ENCODE measurements around the gene FGF4. TPM values are rescaled to one million over a fixed set of nuclear protein-coding genes. Genes with fewer than 3 reads are reported as not detected.

Gene FGF4
- polyA plus RNA-seq, 1 donor from 2014 or later, result not detected

- no peaks in the 10 kb centered on the region for H3K36me3 Mint-ChIP-seq
- H3K9me3 Mint-ChIP-seq, result peaks cover 0 to 2% (median 0%) of the 10 kb centered on the region in 3 donors
- no peak overlapping the region for H3K27ac Mint-ChIP-seq
- H3K27me3 Mint-ChIP-seq, result no peaks in the 10 kb centered on the region
- H3K4me1 Mint-ChIP-seq, result no peaks in the 10 kb centered on the region
- peak overlapping the region in 1 of 4 donors; percentile 28 for H3K4me3 Mint-ChIP-seq
These were observed 24.0 kb upstream of the FGF4 start for GRCh38 chr11:69799097-69799496.

GRCh38 chr11:69797737-69798528 is 22.8 kb upstream of the FGF4 start:
- Mint-ChIP-seq H3K4me3 (no peak overlapping the region), H3K27ac (no peak overlapping the region), H3K27me3 (peaks cover 2% of the 10 kb centered on the region), H3K4me1 (no peaks in the 10 kb centered on the region), H3K9me3 (peaks cover 0 to 4% (median 2%) of the 10 kb centered on the region in 3 donors), H3K36me3 (no peaks in the 10 kb centered on the region)

- Mint-ChIP-seq H3K4me1 (no peaks in the 10 kb centered on the region), H3K9me3 (peaks cover 0 to 4% (median 2%) of the 10 kb centered on the region in 3 donors), H3K4me3 (no peak overlapping the region), H3K36me3 (no peaks in the 10 kb centered on the region), H3K27me3 (peaks cover 2% of the 10 kb centered on the region), H3K27ac (no peak overlapping the region)
These were observed 22.0 kb upstream of the FGF4 start for GRCh38 chr11:69797156-69797555.

- no peak overlapping the region for H3K27ac Mint-ChIP-seq
- H3K4me1 Mint-ChIP-seq, result no peaks in the 10 kb centered on the region
- H3K36me3 Mint-ChIP-seq, result no peaks in the 10 kb centered on the region
- peaks cover 2% of the 10 kb centered on the region for H3K27me3 Mint-ChIP-seq
- no peak overlapping the region for H3K4me3 Mint-ChIP-seq
- peaks cover 0 to 4% (median 2%) of the 10 kb centered on the region in 3 donors for H3K9me3 Mint-ChIP-seq
These were observed 20.9 kb upstream of the FGF4 start for GRCh38 chr11:69796063-69796462.

- peaks cover 7% of the 10 kb centered on the region for H3K27me3 Mint-ChIP-seq
- H3K27ac Mint-ChIP-seq, result no peak overlapping the region
- H3K36me3 Mint-ChIP-seq, result no peaks in the 10 kb centered on the region
- no peaks in the 10 kb centered on the region for H3K4me1 Mint-ChIP-seq
- no peak overlapping the region for H3K4me3 Mint-ChIP-seq
- peaks cover 0 to 4% (median 0%) of the 10 kb centered on the region in 3 donors for H3K9me3 Mint-ChIP-seq
These were observed 16.4 kb upstream of the FGF4 start for GRCh38 chr11:69791276-69792180.

GRCh38 chr11:69788956-69789355 is 13.8 kb upstream of the FGF4 start:
- no peaks in the 10 kb centered on the region for H3K4me1 Mint-ChIP-seq
- peaks cover 0 to 4% (median 0%) of the 10 kb centered on the region in 3 donors for H3K9me3 Mint-ChIP-seq
- H3K27me3 Mint-ChIP-seq, result peaks cover 7% of the 10 kb centered on the region
- H3K36me3 Mint-ChIP-seq, result no peaks in the 10 kb centered on the region
- no peak overlapping the region for H3K27ac Mint-ChIP-seq
- no peak overlapping the region for H3K4me3 Mint-ChIP-seq

- Mint-ChIP-seq H3K27ac (no peak overlapping the region), H3K4me1 (no peaks in the 10 kb centered on the region), H3K27me3 (peaks cover 5% of the 10 kb centered on the region), H3K36me3 (no peaks in the 10 kb centered on the region), H3K9me3 (no peaks in the 10 kb centered on the region), H3K4me3 (no peak overlapping the region)
These were observed 12.8 kb upstream of the FGF4 start for GRCh38 chr11:69787906-69788305.

- Mint-ChIP-seq H3K27ac (no peak overlapping the region), H3K4me3 (no peak overlapping the region), H3K36me3 (no peaks in the 10 kb centered on the region), H3K4me1 (no peaks in the 10 kb centered on the region), H3K9me3 (no peaks in the 10 kb centered on the region), H3K27me3 (peaks cover 5% of the 10 kb centered on the region)
These were observed 12.3 kb upstream of the FGF4 start for GRCh38 chr11:69787457-69787856.

- Mint-ChIP-seq H3K9me3 (peaks cover 0 to 3% (median 0%) of the 10 kb centered on the region in 3 donors), H3K4me3 (no peak overlapping the region), H3K36me3 (no peaks in the 10 kb centered on the region), H3K27me3 (peaks cover 12% of the 10 kb centered on the region), H3K4me1 (no peaks in the 10 kb centered on the region), H3K27ac (no peak overlapping the region)
These were observed 6.1 kb upstream of the FGF4 start for GRCh38 chr11:69781241-69781640.

GRCh38 chr11:69778373-69778772 is 3.2 kb upstream of the FGF4 start:
- Mint-ChIP-seq H3K9me3 (peaks cover 0 to 3% (median 0%) of the 10 kb centered on the region in 3 donors), H3K4me1 (no peaks in the 10 kb centered on the region), H3K27ac (no peak overlapping the region), H3K36me3 (no peaks in the 10 kb centered on the region), H3K4me3 (peak overlapping the region in 1 of 4 donors; percentile 45), H3K27me3 (peaks cover 20% of the 10 kb centered on the region)

- Mint-ChIP-seq H3K4me1 (no peaks in the 10 kb centered on the region), H3K27me3 (peaks cover 24% of the 10 kb centered on the region), H3K27ac (no peak overlapping the region), H3K36me3 (no peaks in the 10 kb centered on the region), H3K4me3 (no peak overlapping the region), H3K9me3 (peaks cover 0 to 3% (median 0%) of the 10 kb centered on the region in 3 donors)
These were observed 583 bp downstream of the FGF4 start for GRCh38 chr11:69774354-69775162.

- Mint-ChIP-seq H3K27ac (no peak overlapping the region), H3K4me1 (no peaks in the 10 kb centered on the region), H3K36me3 (no peaks in the 10 kb centered on the region), H3K9me3 (no peaks in the 10 kb centered on the region), H3K27me3 (peaks cover 26% of the 10 kb centered on the region), H3K4me3 (no peak overlapping the region)
These were observed 1.4 kb downstream of the FGF4 start for GRCh38 chr11:69773626-69774353.

- H3K36me3 Mint-ChIP-seq, result no peaks in the 10 kb centered on the region
- no peak overlapping the region for H3K27ac Mint-ChIP-seq
- no peaks in the 10 kb centered on the region for H3K9me3 Mint-ChIP-seq
- peaks cover 14% of the 10 kb centered on the region for H3K27me3 Mint-ChIP-seq
- no peaks in the 10 kb centered on the region for H3K4me1 Mint-ChIP-seq
- H3K4me3 Mint-ChIP-seq, result no peak overlapping the region
These were observed 3.7 kb downstream of the FGF4 start for GRCh38 chr11:69771466-69771865.

GRCh38 chr11:69770540-69770939 is 4.6 kb downstream of the FGF4 start:
- Mint-ChIP-seq H3K4me3 (no peak overlapping the region), H3K36me3 (no peaks in the 10 kb centered on the region), H3K9me3 (peaks cover 0 to 2% (median 0%) of the 10 kb centered on the region in 3 donors), H3K27ac (no peak overlapping the region), H3K4me1 (no peaks in the 10 kb centered on the region), H3K27me3 (peaks cover 8% of the 10 kb centered on the region)

Measured in IgD-negative memory B cell (primary cell).